Right forelimb (tissue), 1 donor: ENCODE measurements around the gene DCDC1.

ENCODE experiments used
- DNase-seq: peaks from one replicate; pipeline ENCODE4 v3.0.0-alpha.2; 2018

The DCDC1 gene, protein sequence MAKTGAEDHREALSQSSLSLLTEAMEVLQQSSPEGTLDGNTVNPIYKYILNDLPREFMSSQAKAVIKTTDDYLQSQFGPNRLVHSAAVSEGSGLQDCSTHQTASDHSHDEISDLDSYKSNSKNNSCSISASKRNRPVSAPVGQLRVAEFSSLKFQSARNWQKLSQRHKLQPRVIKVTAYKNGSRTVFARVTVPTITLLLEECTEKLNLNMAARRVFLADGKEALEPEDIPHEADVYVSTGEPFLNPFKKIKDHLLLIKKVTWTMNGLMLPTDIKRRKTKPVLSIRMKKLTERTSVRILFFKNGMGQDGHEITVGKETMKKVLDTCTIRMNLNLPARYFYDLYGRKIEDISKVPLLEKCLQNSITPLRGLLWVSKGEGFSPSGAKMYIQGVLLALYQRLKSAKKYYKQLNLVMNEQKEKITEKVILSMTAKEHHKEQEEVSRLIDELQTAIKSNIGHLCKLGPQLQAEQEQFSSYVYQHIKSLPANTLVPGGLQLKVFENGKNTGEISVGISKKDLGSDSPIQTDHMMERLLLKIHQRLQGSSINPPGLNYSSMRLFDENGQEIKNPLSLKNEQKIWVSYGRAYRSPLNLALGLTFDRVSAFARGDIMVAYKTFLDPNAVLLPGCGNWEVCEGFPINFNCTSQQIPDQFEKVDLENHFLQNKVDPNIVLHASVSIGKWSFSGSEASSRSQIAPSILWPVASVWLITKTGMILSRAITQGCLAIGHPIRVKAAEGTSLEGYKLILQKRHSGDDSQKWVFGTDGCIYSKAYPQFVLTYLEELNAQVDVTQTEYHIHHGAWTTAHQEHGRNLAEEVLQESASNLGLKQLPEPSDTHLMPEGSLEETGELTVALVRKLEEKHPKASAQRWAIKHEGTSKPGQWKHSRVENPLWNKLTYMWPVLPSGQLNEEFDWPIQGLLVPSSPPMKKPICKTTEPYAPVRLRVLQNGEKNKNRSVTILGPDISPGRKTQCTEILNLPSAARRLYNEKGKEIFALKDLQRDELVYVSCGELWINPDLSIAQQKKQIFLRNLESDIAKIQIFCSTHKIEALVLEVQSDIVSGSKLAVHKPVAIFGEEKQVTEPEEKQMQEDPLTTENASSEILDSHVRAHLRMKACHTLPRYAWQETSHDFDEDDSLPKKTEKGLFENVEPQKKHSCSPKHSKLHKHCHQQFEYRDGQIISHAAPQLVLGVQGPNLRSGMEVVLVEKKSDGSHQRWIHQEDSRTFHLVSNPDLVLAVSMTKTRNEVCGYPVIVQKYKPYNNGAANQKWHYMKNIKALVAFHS (N-terminal part only)

DNA sequence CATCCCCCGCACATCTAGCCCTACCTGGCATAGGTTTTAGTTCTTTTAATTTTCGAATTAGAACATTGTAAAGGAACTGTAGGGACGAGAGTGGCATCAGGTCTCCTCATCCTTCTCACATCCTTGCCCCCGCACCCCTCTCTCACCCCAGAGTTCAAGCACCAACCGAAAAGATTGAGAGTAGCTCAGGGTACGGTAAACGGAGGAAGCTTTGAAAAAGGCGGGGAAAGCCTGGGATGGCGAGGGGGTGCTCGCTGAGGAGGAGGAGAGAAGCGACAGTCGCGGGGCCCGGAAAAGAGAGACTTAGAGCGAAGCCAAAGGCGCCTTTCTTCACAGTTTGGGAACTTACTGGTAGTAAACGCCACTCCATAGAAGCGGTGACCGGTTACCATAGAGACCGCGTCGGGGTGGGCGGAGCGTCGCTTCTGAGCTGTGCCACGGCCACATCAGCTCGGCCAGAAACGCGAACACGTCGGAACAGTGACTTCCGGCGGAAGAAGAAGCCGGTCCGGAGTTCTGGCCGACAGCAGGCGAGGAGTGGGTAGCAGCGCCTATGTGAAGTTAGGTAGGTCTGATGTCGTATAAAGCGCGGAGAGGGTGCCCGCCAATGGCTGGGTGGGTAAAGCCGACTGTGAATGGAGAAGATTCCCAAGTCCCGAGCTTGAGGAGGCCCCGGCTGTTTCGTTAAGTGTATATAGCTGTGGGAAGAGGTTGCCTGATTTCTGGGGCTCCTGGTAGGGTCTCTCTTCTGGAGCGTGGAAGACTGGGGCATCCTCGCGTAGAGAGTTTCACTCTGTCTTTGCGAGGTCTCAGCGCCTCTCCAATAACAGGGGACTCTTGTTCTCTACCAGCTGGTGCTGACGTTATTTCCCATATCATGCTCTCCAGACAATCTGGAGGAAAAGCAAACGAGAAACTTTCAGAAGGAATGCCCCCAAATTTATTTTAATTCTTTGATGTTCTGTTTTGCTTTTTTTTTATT lies at the start of gene DCDC1, which contains the start of gene DNAJC24:
Gene DCDC1 (minus strand): TSS at position 392 of the 982 bp plus-strand sequence. CDS start 41,459 bp downstream, outside the sequence.
Gene DNAJC24 (plus strand): TSS at position 513 of the 982 bp plus-strand sequence. CDS start 889 bp downstream, outside the sequence.
- peak; percentile 94 for DNase-seq

DNA sequence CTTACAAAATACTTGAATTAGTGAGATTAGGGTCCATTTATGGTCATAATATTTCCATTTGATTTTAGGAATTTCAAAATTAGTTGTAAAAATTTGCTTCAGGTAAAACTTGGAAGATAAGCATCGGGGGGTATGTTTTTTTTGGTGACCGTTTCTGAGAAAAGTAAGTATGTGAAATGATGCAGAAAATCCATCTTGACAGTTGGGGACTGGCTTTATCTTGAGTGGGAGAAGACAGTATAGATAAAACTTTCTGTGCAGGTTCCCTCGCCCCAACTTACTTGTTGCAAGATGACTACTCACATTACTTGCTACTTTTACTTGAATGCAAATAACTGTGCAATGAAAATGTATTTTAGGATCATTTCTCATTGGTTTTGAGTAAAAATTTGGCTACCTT lies 49.6 kb upstream of the DCDC1 start:
- no peak for DNase-seq

DNA sequence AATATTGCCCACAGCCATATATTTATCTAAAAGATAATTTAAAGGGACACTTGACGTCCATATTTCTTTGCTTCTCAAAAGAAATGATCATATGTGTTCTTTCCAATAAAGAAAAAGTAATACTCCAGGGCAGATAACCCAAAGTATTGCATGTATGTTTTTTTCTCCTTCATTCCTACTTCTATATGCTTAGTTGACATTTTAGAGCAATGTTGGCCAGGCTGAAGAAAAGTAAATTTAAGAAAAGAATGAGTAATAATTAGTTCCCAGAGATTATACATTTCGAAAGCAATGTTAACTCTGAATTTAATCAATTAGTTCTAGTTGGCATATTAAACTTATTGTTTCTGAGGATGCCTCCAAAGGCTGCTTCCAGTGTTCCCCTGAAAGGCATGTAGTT lies 48.3 kb upstream of the DCDC1 start:
- no peak for DNase-seq

DNA sequence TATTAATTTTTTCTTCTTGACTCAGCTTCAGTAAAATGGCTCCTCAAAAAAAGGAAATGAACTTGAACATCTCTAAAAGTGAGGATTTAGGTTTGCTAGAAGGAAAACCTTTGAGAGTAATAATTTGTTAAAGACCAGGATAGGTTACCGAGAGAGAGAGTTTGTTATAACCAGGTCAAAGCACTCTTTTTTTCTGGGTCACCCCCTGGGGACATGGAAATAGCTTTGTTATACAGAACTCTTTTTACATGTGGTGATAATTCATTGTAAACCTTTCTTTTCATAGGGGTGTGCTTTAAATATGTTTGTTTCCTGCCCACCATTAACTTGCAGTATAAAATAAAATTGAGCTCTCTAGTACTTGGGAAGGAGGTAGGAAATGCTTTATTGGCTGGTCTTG lies 47.8 kb upstream of the DCDC1 start:
- no peak for DNase-seq

DNA sequence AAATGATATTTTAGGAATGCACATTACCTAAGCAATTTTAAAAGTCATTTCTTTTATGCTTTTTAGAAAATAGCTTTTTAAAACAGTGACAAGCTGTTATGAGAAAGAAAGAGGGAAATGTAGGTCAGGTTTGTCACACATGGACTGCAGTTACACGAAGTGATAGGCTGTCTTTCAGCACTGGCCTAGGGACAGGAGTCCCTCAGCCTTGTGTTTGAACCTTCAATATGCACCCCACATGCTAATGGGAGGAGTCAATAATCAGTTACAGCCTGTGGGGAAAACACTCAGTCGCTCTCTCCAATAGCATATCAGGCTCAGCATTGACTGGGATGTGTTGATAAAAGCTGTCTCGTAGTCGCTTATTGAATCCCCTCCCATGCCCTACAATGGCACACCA lies 45.9 kb upstream of the DCDC1 start:
- no peak for DNase-seq

DNA sequence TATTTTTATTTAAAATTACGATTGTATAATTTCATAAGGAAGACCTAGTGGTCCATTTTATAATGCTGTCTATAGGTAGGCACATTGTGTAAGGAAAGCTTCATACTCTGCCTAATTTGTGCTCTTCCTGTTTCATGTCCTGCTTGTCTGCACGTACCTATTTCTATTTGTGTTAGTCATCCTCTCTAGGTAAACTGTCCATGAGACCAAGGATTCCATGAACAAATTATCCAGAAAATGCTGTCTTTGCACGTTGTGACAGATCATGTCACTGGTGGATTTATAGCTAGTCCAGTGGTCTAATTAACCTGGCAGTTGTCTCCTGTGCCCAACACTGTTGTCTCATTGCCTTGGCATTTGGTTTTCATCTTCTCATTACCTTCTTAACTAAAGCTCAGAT lies 44.8 kb upstream of the DCDC1 start:
- no peak for DNase-seq

DNA sequence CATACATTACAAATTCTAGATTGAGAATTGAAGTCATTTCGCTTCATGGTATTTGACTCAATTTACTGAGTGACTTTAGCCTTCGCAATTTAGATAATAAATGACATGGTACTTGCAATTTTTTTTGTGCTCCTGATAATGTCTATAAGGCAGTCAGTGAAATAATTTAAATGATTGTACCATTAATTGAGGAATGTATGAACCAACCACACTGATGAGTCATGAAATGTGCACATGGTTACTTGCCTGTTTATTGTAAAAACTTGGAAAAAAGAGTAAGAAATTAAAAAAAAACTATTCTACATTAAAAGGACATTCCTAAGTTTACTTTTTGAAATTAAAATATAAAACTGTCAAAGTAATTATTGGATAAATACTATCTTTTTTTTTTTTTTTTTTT lies 43.4 kb upstream of the DCDC1 start:
- DNase-seq = no peak

DNA sequence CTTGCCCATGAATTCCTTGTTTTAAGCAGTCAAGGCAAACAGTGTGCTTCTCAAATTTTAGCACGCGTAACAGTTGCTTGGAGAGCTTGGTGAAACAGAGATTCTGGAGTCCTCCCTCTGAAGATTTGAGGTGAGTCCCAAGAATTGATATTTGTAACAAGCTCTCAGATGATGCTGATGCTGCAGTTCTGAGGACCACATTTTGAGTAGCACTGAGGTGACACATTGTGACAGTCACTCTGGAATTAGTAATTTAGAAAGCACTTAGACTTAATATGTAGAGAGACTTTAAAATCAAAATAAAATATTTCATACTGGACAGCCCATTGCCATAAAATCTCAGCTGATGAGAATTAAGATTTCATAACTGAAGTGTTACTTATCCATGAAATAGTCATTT lies 38.7 kb upstream of the DCDC1 start:
- DNase-seq = no peak

DNA sequence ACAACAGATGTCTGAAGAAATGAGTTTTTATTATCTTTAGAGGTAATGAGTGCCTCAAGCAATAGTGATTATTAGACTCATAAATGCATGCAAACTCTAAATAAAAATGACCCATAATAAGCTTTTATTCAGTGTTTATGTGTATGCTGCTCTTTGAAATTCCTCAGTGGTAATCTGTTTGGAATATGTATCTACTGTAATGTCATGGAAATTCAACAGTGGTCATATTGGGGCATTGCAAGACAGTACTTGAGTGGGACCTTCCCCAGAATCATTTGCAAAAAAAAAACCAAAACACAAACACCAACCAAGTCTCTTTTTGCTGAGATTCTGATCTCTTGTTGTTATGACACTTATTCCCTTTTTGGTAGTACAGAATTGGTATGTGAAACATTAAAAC lies 35.1 kb upstream of the DCDC1 start:
- DNase-seq = no peak

DNA sequence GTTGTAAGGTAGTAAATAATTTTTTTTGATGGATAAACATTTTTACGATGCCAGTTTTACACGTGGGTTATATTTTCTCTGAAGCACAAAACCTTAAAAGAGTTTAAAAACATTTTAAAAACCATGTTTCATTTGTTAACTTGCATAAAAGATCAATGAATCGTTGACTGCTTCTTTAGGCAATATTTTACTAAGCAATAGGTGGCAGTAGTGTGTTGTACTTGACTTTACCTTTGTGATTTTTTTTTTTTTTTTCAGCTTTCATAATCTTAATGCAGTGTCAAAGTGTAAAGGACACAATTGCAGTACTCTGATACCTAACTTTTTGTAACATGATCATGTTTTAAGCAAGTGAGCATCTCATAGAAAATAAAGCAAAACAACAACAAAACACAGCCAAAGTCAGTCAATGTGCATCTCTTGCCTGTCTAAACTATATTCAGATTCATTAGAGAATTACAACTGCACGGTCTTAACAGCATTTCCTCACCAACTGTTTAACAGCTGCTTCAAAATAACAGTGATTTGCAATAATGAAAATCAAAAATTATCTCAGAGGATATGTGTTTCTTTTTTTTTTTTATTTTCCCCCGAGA lies 27.8 kb upstream of the DCDC1 start:
- no peak for DNase-seq

DNA sequence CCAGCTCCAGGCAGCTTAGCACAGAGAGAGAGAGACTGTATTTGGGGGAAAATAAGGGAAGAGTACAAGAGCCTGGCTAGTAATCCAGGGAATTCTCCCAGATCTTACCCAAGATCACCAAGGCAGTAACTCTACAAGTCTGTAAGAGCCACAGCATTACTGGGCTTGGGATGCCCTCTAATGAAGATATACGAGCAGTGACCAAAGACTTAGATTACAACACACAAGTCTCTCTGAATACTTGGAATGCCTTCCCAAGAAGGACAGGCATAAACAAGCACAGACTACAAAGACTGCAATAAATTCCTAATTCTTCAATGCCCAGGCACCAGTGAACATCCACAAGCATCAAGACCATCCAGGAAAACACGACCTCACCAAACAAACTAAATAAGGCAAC lies 17.8 kb upstream of the DCDC1 start:
- DNase-seq = no peak

DNA sequence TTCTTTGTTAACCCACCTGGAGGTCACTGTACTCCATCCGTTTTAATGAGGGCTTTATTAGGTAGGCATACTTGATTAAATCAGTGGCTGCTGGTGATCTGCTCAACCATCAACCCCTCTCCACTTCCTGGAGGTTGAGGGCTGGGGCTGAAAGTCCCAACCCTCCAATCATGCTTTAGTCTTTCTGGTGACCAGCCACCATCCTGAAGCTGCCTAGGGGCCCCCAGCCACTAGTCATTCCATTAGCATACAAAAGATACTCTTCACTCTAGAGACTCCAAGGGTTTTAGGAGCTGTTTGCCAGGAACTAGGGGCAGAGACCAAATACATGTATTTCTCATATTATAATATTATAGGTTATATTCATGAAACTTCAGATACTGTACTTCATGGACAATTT lies 13.6 kb upstream of the DCDC1 start:
- no peak for DNase-seq

DNA sequence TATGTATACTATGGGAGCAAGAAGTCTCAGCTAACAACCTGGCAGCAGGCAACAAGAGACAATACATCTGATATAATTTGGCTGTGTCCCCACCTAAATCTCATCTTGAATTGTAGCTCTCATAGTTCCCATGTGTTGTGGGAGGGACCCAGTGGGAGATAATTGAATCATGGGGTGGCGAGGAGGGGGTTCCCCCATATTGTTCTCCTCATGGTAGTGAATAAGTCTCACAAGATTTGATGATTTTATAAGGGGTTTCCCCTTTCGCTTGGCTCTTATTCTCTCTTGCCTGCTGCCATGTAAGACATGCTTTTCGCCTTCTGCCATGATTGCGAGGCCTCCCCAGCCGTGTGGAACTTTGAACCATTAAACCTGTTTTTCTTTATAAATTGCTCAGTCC lies 6.3 kb upstream of the DCDC1 start:
- DNase-seq = no peak

DNA sequence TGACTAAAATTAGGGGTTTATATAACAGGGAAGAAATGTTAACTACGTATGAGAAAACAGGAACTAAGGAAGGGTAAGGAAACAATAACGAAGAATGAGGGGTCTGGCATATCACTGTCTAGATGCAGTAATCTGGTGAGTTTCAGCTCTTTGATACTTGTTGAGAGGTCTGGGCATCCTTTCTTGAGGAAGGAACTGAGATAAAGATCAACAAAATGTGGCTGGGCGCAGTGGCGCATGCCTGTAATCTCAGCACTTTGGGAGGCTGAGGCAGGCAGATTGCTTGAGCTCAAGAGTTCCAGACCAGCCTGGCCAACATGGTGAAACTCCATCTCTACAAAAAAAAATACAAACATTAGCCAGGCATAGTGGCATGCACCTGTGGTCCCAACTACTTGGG lies 2.7 kb downstream of the DCDC1 start:
- no peak for DNase-seq

DNA sequence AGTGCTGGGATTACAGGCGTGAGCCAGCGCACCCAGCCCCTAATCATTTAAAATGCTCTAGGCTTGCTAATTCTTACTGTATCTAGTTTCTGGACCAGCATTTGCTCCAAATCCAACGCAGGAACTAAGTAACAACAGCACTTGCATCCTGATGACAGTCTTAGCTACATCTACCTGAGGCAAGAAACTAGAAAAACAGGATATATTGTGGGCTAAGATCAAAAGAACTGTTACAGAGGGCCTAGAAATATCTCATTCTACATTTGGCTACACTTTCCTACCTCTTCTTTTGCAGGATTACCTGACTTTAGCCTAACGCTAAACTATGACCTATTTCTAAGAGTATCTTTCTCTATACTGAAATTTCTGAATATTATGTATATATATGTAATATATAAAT lies 7.8 kb downstream of the DCDC1 start:
- DNase-seq = no peak

DNA sequence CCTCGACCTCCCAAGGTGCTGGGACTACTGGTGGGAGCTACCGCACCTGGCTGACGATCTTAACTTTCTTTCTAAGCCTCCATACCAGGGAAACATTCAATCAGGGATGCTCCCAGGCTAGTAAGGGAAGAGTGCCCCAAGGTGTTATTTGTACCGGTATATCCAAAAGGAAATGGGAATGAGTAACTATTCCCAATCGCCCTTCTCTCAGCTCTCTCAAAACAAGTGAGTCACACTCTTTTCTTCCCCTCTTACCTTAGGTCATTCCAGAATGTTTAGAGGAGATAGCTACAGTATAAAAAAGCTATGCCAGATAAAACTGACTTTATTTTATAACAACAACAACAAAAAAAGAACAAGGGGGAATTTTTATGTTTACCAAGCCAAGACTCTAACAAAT lies 13.7 kb downstream of the DCDC1 start:
- DNase-seq = no peak

DNA sequence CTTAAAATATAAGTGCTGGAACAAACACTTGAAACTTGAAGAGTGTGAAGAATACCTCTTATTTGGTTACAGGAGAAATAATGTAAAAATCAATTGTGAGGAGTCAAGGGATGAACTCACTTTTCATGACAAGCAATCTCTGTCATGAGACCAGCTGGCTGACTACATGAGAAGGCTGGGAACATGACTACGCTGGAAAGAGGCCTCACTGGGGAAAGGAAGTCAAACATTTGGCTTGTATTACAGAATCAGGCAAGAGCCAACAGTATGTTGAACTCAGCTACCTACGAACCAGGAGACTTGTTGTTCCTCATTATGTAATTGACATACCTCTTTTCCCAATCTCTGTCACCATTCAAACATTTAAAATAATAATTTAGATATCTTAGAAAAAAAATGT lies 14.4 kb downstream of the DCDC1 start:
- DNase-seq = no peak

DNA sequence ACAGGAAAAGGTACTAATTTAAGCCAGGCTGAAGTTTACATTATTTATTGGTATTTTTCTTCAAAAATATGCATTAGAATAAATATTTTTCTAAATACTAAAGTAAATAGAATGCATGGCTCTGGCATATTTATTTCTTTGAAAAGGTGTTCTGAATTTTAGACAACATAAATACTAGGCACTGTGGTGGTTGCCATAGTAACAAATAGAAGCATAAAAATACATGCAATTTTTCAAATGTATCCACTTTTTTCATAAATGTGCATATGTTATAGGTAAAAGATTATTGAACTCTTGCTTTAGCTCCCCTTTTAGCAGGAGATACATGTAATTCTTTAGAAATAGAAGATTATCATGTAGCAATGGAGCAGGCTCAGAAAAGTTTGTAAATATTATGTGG lies 18.4 kb downstream of the DCDC1 start:
- no peak for DNase-seq

DNA sequence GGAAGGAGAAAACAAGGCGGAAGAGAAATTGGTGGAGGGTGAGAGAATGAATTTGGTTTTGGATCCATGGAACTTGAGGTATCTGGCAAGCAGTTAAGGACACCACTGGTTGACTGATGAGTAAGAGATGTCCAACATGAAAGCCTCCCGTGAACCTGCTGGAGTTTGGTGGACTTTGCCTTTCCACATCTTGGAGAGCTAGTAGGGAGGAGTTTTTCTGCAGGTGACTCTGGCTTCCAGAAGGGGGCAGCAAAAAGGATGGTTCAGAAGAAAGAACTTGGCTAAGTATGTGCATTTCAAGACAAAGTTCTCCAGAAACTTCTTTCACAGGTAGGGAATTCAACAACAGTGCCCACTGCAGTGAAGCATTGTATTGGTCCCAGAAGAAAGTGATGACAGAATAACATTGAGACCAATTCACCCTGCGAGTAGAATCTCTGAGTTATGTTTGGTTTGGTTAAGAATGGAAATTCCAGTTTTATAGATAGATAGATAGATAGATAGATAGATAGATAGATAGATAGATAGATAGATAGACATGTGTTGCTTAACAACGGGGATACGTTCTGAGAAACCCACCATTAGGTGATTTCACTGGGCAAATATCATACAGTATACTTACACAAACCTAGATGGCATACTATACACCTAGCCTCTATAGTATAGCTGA lies 28.5 kb downstream of the DCDC1 start:
- DNase-seq = no peak

DNA sequence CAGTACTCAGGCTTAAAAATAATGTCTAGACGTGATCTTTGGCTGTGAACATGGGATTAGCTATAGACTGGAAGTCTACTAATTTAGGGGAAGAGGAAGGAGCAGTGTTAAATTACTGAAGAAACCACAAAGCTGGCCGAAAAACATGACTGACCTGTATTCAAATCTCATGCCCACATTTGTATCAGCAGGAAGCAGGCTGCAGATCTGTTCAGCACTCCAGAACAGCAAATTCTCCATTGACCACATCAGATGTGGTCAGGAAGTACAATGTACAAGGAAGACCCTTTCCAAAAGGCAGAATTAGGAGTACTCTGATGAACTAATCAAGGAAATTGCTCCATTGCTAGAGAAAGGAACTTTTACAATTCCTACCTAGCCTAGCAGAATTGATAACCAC lies 31.7 kb downstream of the DCDC1 start:
- no peak for DNase-seq

DNA sequence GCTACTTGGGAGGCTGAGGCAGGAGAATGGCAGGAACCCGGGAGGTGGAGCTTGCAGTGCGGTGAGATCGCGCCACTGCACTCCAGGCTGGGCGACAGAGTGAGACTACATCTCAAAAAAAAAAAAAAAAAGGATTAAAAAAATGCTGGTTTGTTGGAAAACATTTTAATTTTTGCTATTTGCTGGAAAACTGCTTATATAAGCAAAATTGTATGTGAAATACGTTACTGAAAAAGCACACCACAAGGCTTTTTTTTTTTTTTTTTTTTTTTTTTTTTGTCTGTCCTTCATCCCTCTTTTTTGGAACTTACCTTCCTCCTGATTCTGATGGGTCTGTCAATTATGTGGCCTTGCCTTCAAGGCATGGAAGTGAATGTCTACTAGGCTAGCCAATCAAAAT lies 40.8 kb downstream of the DCDC1 start:
- no peak for DNase-seq
